PC-3 (cell line): Measurements from ENCODE around the gene CNTNAP5. TPM values are rescaled to one million over a fixed set of nuclear protein-coding genes. Genes with fewer than 3 reads are reported as not detected.

Source experiments
- ATAC-seq: fragments of 200-7000 bp; cut with Tn5 transposase; 2 replicates; pipeline ENCODE4 v1.9.1; 2020; ENCODE audit warnings: mild to moderate bottlenecking, moderate library complexity
- BruUV-seq: library from RNA; stranded (reverse); fragments of 400-500 nt; replicated peaks from 2 replicates; lab custom pipeline; 2021; lab: Mats Ljungman, UMichigan
- CTCF ChIA-PET: fragments of 300-600 bp; sonication (Branson Sonifier 250); formaldehyde crosslinking; loops from one replicate; lab custom pipeline; 2022; ENCODE audit warnings: antibody characterized with exemption; lab: Charles Lee
- POLR2A ChIA-PET: fragments of 300-600 bp; sonication (Branson Sonifier 250); formaldehyde crosslinking; loops from one replicate; lab custom pipeline; 2022; ENCODE audit warnings: antibody characterized with exemption; ENCODE audit not compliant: unreplicated experiment; lab: Charles Lee
- DNase-seq: peaks from one replicate; pipeline ENCODE4 v3.0.0-alpha.2; 2015
- H2AFZ ChIP-seq: fragments of 300-600 bp; sonication (generic); 2 replicates; pipeline ENCODE4 v1.6.0; 2016; ENCODE audit warnings: antibody characterized with exemption, low read length
- H3F3A ChIP-seq: fragments of 300-600 bp; sonication (generic); one replicate; pipeline ENCODE4 v1.6.0; 2017; ENCODE audit warnings: antibody characterized with exemption, low read length, control low read depth, mild to moderate bottlenecking; ENCODE audit not compliant: unreplicated experiment
- H3K27ac ChIP-seq: fragments of 300-600 bp; sonication (generic); 2 replicates; pipeline ENCODE4 v1.5.1; 2016; ENCODE audit warnings: mild to moderate bottlenecking, low read length
- H3K27me3 ChIP-seq: fragments of 300-600 bp; sonication (generic); 2 replicates; pipeline ENCODE4 v1.6.1; 2016; ENCODE audit warnings: low read length, mixed read lengths
- H3K36me3 ChIP-seq: fragments of 300-600 bp; sonication (generic); 2 replicates; pipeline ENCODE4 v1.6.1; 2016; ENCODE audit warnings: low read depth, mixed run types, low read length, mixed read lengths
- H3K4me1 ChIP-seq: fragments of 300-600 bp; sonication (generic); 2 replicates; pipeline ENCODE4 v1.5.1; 2016; ENCODE audit warnings: low read length; ENCODE audit not compliant: insufficient read depth
- H3K4me2 ChIP-seq: fragments of 300-600 bp; sonication (generic); 2 replicates; pipeline ENCODE4 v1.6.0; 2016; ENCODE audit warnings: low read length
- H3K4me3 ChIP-seq: fragments of 300-600 bp; sonication (generic); 2 replicates; pipeline ENCODE4 v1.5.1; 2016; ENCODE audit warnings: mild to moderate bottlenecking, low read length, mixed read lengths
- H3K79me2 ChIP-seq: fragments of 300-600 bp; sonication (generic); 2 replicates; pipeline ENCODE4 v1.6.1; 2017; ENCODE audit warnings: low read length, mixed read lengths
- H3K9ac ChIP-seq: fragments of 300-600 bp; sonication (generic); 2 replicates; pipeline ENCODE4 v1.6.0; 2016; ENCODE audit warnings: mild to moderate bottlenecking, low read length
- H3K9me2 ChIP-seq: fragments of 300-600 bp; sonication (generic); replicated peaks from 2 replicates; pipeline ENCODE4 v1.6.1; 2016; ENCODE audit warnings: mixed run types, low read length, mixed read lengths
- H3K9me3 ChIP-seq: fragments of 300-600 bp; sonication (generic); 2 replicates; pipeline ENCODE4 v1.6.1; 2016; ENCODE audit warnings: low read length, mixed read lengths
- H4K20me1 ChIP-seq: fragments of 300-600 bp; sonication (generic); 2 replicates; pipeline ENCODE4 v1.6.1; 2016; ENCODE audit warnings: low read length, mixed read lengths
- CTCF ChIP-seq: fragments of 300-600 bp; sonication (generic); conservative IDR thresholded peaks from 2 replicates; pipeline ENCODE4 v1.5.1; 2017; ENCODE audit warnings: antibody characterized with exemption, low read depth, mild to moderate bottlenecking, low read length
- EZH2 ChIP-seq: fragments of 300-600 bp; sonication (generic); IDR thresholded peaks from one replicate; pipeline ENCODE4 v1.6.1; 2017; ENCODE audit warnings: antibody characterized with exemption, mild to moderate bottlenecking, low read length; ENCODE audit not compliant: unreplicated experiment
- EZH2phosphoT487 ChIP-seq: fragments of 300-600 bp; sonication (generic); IDR thresholded peaks from 2 replicates; pipeline ENCODE4 v1.6.1; 2018; ENCODE audit warnings: mild to moderate bottlenecking, antibody characterized with exemption, low read length, borderline replicate concordance
- intact Hi-C: fragments of 100-400 bp; cut with micrococcal nuclease; formaldehyde crosslinking; loops from 2 replicates; pipeline ENCODE4 v1.9.0; 2023
- total RNA-seq: library from RNA; depleted of rRNA; stranded (reverse); fragments of >200 nt; gene quantifications from 2 replicates; pipeline ENCODE4 v1.2.3, GENCODE V29; 2014

The CNTNAP5 gene
- total RNA-seq, 1 experiment from 2014 or later: not detected

GRCh38 chr2:124261456-124261855 lies 236.4 kb downstream of the CNTNAP5 start:
- no peak overlapping the region for H2AFZ ChIP-seq
- H3K4me2 ChIP-seq: no peak overlapping the region
- no peak for TF ChIP-seq CTCF
- TF ChIP-seq EZH2: no peak
- TF ChIP-seq EZH2phosphoT487: no peak
- H3K4me1 ChIP-seq: no peaks in the 10 kb centered on the region
- BruUV-seq: no TSS peak
- ChIA-PET POLR2A (no interaction called here), CTCF (no interaction called here)
- no peaks in the 10 kb centered on the region for H3K9me3 ChIP-seq
- no peak for DNase-seq
- no peaks in the 10 kb centered on the region for H3K36me3 ChIP-seq
- no peaks in the 10 kb centered on the region for H4K20me1 ChIP-seq
- 0 out of 2 replicates have a peak, but pooled peaks cover 4% of the 10 kb centered on the region for H3K27me3 ChIP-seq
- ATAC-seq: no peak
- H3F3A ChIP-seq: no peaks in the 10 kb centered on the region
- H3K4me3 ChIP-seq: no peak overlapping the region
- H3K27ac ChIP-seq: no peak overlapping the region
- H3K9ac ChIP-seq: no peak overlapping the region
- intact Hi-C loops: no loop called here
- H3K79me2 ChIP-seq: no peaks in the 10 kb centered on the region
- no peaks in the 10 kb centered on the region for H3K9me2 ChIP-seq

DNA sequence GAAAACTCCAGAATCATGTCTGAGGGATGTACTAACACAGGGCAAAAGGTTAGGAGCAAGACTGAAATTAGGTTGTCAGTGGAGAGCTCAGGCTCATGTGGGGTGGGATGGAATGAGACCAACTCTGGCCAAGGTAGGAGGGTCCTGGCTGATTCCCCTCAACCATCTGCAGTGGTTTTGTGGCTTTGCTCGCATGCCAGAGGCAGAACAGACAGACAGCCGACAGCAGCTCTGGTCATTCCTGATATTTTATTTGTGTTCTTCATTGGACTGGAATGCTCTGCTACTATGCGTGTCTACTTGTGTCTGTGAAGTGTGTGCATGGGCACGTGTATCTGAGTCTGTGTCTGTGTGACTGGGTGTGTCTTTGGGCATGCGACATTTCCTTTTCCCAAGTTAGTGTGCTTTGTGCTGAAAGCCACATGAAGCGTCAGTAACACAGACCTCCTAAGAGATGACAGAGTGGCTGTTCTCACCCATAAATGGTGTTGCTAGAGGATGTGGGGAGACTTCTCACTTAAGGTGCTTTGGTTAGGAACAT lies 239.5 kb downstream of the CNTNAP5 start:
- BruUV-seq: no TSS peak

More for the DNA sequence above, 239.5 kb downstream of the CNTNAP5 start:
- Histone ChIP-seq H3K9ac (no peak overlapping the region), H3K36me3 (no peaks in the 10 kb centered on the region), H3K4me3 (no peak overlapping the region), H4K20me1 (no peaks in the 10 kb centered on the region), H3K79me2 (no peaks in the 10 kb centered on the region), H3K4me1 (no peaks in the 10 kb centered on the region), H3K4me2 (no peak overlapping the region), H3K9me3 (no peaks in the 10 kb centered on the region), H2AFZ (no peak overlapping the region), H3F3A (no peaks in the 10 kb centered on the region), H3K9me2 (no peaks in the 10 kb centered on the region), H3K27ac (no peak overlapping the region), H3K27me3 (0 out of 2 replicates have a peak, but pooled peaks cover 4% of the 10 kb centered on the region)
- no peak for ATAC-seq
- POLR2A ChIA-PET: no interaction called here
- CTCF ChIA-PET: no interaction called here
- no peak for TF ChIP-seq EZH2
- TF ChIP-seq CTCF: no peak
- TF ChIP-seq EZH2phosphoT487: no peak
- DNase-seq: no peak
- intact Hi-C loops: no loop called here
